ENCODE data around the gene PPP1R3C.

- no peak for TF ChIP-seq CTCF (IDR thresholded peaks at IDR 0.05)
- no peak for TF ChIP-seq ZFX (IDR thresholded peaks at IDR 0.05; ENCODE audit: borderline replicate concordance)
These were observed 16.7 kb downstream of the PPP1R3C start for GRCh38 chr10:91616137-91616536.

Data from 22Rv1 (cell line).